ENCODE data around the gene FAM50A.

FAM50A gene

DNA sequence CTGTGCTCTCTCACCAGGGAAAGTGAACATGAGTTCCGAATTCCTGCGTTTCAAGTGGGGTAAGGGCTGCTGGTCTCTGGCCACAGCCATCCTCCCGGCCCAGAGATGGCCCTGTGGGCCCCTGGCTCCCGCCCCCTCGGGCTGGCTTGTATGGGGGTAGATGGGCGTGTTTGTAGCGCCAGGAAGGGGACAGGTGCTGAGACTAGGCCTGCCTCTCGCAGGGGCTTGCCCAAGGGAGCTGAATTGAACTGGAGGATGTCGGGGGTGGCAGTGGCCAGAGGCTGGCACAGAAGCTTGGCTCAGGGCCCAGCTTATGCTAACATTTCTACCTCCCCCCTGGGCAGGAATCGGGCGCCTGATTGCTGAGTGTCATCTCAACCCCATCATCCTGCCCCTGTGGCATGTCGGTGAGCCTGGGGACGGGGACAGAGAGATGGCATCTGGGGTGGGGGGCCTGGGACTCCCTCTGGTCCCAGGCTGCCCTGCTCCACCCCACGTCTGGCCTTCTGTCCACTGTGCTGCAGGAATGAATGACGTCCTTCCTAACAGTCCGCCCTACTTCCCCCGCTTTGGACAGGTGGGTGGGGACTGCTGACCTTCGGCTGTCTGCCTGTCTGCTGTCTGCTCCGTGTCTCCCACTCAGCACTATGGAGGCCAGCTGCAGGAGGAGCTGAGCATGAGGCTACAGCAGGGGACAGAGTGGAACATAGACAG is 24.1 kb upstream of the FAM50A start:
- Histone ChIP-seq H3K36me3 (peaks cover 0 to 11% (median 0%) of the 10 kb centered on the region in 3 donors), H3K27ac (no peak overlapping the region), H3K9me3 (no peaks in the 10 kb centered on the region), H3K4me3 (no peak overlapping the region), H3K4me1 (no peaks in the 10 kb centered on the region), H3K27me3 (no peaks in the 10 kb centered on the region)
- TF ChIP-seq, protein P1, sequence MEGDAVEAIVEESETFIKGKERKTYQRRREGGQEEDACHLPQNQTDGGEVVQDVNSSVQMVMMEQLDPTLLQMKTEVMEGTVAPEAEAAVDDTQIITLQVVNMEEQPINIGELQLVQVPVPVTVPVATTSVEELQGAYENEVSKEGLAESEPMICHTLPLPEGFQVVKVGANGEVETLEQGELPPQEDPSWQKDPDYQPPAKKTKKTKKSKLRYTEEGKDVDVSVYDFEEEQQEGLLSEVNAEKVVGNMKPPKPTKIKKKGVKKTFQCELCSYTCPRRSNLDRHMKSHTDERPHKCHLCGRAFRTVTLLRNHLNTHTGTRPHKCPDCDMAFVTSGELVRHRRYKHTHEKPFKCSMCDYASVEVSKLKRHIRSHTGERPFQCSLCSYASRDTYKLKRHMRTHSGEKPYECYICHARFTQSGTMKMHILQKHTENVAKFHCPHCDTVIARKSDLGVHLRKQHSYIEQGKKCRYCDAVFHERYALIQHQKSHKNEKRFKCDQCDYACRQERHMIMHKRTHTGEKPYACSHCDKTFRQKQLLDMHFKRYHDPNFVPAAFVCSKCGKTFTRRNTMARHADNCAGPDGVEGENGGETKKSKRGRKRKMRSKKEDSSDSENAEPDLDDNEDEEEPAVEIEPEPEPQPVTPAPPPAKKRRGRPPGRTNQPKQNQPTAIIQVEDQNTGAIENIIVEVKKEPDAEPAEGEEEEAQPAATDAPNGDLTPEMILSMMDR (IDR thresholded peaks at IDR 0.05): no peak
- intact Hi-C loops (cut with DNase I; ENCODE audit: low total_unique reads): no loop called here
- DNase-seq: no peak

DNA sequence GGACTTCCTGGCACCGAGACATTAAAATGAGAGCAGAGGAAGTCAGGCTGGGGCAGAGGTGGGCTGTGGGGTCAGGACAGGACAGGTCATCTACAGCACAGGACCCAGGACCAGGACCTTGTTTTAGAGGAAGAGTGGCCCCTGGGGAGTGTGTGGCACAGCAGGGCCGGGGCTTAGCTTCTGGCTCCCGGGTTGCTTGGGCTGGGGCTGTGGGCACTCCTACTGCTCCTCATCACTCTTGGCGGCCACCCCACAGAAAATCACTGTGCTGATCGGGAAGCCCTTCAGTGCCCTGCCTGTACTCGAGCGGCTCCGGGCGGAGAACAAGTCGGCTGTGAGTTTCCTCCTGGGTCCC is 23.6 kb upstream of the FAM50A start:
- intact Hi-C loops (cut with DNase I; ENCODE audit: low total_unique reads): no loop called here
- TF ChIP-seq, protein P1 (IDR thresholded peaks at IDR 0.05): no peak
- H3K4me1 ChIP-seq: no peaks in the 10 kb centered on the region
- peaks cover 0 to 11% (median 0%) of the 10 kb centered on the region in 3 donors for H3K36me3 ChIP-seq
- H3K9me3 ChIP-seq: no peaks in the 10 kb centered on the region
- no peaks in the 10 kb centered on the region for H3K27me3 ChIP-seq
- no peak overlapping the region for H3K4me3 ChIP-seq
- DNase-seq: no peak
- no peak overlapping the region for H3K27ac ChIP-seq

DNA sequence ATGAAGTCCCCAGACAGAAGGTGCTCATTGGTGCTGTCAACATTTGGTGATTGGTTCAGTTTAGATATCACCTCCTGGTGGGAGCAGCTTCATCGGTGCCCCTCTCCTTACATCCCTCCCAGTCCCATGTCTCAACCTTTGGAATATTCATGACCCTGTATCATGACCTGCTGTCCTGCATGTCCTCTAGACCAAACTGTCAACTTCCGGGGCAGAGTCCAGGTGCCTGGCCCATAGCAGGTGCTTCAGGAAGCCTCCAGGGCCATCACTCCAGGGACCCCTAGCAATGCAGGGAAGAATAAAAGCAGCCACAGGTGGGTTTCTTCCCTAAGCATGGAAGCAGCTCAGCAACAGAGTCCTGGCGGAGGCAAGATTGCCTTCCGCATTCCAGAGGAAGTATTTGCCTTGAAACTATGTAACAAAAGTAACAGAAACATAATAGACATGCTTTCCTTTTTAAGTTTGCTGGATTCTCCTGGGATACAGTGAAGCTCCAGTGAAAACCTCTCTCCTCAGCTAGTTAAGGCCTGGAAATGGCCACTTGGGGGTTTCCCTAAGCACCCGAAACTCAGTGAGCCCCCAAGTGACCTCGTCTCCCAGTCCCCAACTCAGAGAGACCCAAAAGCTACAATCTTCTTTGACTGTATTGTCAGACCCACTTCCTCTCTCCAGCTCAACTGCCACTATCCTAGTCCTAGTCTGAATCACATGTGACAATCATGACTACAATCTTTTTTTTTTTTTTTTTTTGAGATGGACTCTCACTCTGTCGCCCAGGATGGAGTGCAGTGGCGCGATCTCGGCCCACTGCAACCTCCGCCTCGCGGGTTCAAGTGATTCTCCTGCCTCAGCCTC is 16.8 kb upstream of the FAM50A start:
- TF ChIP-seq, protein P1 (IDR thresholded peaks at IDR 0.05): no peak
- no peak overlapping the region for H3K4me3 ChIP-seq
- intact Hi-C loops (cut with DNase I; ENCODE audit: low total_unique reads): no loop called here
- H3K9me3 ChIP-seq: no peaks in the 10 kb centered on the region
- peaks cover 0 to 24% (median 2%) of the 10 kb centered on the region in 4 donors for H3K4me1 ChIP-seq
- no peak overlapping the region for H3K27ac ChIP-seq
- H3K27me3 ChIP-seq: no peaks in the 10 kb centered on the region
- DNase-seq: no peak
- H3K36me3 ChIP-seq: peaks cover 0 to 5% (median 3%) of the 10 kb centered on the region in 3 donors

DNA sequence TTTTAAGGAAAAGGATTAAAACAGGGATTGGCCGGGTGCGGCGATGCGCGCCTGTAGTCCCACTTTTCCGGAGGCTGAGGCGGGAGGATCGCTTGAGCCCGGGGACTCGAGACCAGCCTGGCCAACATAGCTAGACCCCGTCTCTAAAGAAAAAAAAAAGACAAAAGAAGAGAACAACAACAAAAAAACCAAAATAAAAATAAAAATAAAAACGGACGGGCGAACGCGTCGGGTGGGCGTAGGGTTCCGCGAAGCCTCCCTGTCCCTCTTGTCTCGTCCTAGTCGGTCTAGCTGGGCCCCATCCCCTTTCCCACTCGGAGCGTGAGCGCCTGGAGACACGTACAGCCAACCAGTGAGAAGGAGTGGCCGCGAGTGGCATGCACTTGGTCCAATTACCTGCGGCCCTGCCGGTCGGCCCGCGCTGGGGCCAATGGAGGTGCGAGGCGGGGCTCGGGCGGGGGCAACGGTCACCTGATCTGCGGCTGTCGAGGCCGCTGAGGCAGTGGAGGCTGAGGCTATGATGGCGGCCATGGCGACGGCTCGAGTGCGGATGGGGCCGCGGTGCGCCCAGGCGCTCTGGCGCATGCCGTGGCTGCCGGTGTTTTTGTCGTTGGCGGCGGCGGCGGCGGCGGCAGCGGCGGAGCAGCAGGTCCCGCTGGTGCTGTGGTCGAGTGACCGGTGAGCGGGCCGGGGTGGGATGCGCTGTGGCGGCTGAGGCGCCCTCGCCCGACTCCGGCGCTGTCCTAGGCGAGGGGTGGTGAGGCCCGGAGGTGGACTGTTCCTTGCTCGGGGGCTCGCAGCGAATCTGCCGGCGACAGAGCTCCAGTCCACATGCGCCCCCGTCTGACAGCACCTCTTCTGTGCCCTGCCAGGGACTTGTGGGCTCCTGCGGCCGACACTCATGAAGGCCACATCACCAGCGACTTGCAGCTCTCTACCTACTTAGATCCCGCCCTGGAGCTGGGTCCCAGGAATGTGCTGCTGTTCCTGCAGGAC is 15.5 kb upstream of the FAM50A start, which contains the start of gene ATP6AP1:
ATP6AP1 (plus strand) TSS at position 502 of the 996 bp plus-strand sequence; CDS start at position 518, 16 bp downstream.
- peak within 1 kb of the TSS; percentile 86 to 87 for H3K4me3 ChIP-seq
- peaks cover 0 to 18% (median 16%) of the 10 kb centered on the region in 3 donors for H3K36me3 ChIP-seq
- H3K27ac ChIP-seq: peak within 1 kb of the TSS; percentile 88 to 92
- no peaks in the 10 kb centered on the region for H3K27me3 ChIP-seq
- peak; percentile 92 to 97 for DNase-seq
- TF ChIP-seq, protein P1 (IDR thresholded peaks at IDR 0.05): no peak
- H3K9me3 ChIP-seq: no peaks in the 10 kb centered on the region
- intact Hi-C loops (cut with DNase I; ENCODE audit: low total_unique reads): no loop called here
- peaks cover 0 to 24% (median 2%) of the 10 kb centered on the region in 4 donors for H3K4me1 ChIP-seq

DNA sequence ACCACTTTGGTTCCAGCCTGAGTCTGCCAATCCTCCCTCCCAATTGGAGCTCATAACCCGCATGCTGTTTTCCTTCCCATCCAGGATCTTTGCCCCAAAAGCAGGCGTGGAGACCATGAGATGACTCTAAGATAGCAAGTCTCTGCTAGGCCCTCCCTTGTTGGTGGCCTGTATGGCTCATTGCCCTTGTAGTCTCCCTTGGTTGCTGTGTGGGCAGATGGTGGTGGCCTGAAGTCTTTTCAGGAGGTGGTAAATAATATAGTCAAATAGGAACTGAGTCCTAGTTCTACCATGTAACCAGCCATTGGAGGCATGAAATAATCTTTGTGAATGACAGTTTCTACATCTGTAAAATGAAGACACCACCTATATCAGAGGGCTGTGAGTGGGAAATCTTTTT is 14.2 kb upstream of the FAM50A start:
- Histone ChIP-seq H3K4me3 (peak overlapping the region; percentile 86 to 87), H3K4me1 (peaks cover 0 to 24% (median 2%) of the 10 kb centered on the region in 4 donors), H3K9me3 (no peaks in the 10 kb centered on the region), H3K27ac (peak overlapping the region in 1 of 2 donors; percentile 92), H3K36me3 (peaks cover 0 to 30% (median 20%) of the 10 kb centered on the region in 3 donors), H3K27me3 (no peaks in the 10 kb centered on the region)
- DNase-seq: no peak
- intact Hi-C loops (cut with DNase I; ENCODE audit: low total_unique reads): no loop called here
- TF ChIP-seq, protein P1 (IDR thresholded peaks at IDR 0.05): no peak

Measured in tibial artery (tissue), 4 donors.